Rectal smooth muscle tissue (tissue), 1 donor: ENCODE measurements around the gene SEMA6A.

Experiments used
- H3K27ac ChIP-seq: one replicate; pipeline ENCODE4 v1.7.0; 2013; ENCODE audit warnings: low read depth, low read length, inconsistent platforms
- H3K27me3 ChIP-seq: one replicate; pipeline ENCODE4 v1.7.0; 2013; ENCODE audit warnings: low read length; ENCODE audit not compliant: control insufficient read depth, insufficient read depth
- H3K36me3 ChIP-seq: one replicate; pipeline ENCODE4 v1.7.0; 2013; ENCODE audit warnings: low read length; ENCODE audit not compliant: control insufficient read depth, insufficient read depth
- H3K4me1 ChIP-seq: one replicate; pipeline ENCODE4 v1.7.0; 2013; ENCODE audit warnings: low read length; ENCODE audit not compliant: control insufficient read depth, insufficient read depth
- H3K4me3 ChIP-seq: one replicate; pipeline ENCODE4 v1.7.0; 2013; ENCODE audit warnings: low read length
- H3K9ac ChIP-seq: one replicate; pipeline ENCODE4 v1.7.0; 2013; ENCODE audit warnings: low read length

Gene SEMA6A

DNA sequence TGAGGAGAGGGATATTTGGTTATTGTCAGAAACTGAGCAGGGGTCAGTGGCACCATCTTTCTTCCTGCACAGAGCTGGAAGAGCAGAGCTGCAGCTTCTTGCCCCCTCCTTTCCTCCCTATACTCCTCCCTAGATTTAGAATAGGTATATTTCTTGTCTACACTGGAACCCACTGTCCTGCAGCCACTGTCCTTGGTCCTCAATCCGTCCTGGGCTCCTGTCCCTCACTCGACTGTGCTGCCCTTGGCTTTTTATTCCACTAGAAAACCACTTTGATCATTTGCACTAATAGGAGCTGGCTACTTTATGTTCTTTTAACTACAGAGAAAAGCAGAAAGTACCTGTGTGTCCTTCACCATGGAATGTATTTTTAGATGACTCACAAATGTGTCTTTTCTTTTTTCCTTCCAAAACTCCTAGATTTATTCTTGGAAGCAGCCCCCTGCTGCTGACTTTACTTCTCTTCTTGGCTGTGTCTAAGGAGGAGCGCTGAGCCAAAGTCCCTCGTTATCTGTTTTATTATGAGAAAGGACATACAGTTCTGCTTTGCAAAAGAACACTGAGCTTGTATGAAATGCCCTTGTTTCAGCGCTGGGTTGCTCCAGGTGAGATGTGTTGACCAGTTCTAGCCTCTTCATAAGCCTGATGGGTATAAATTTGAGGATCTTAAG is 150.9 kb downstream of the SEMA6A start:
- H3K4me1 ChIP-seq, result no peaks in the 10 kb centered on the region
- no peaks in the 10 kb centered on the region for H3K27me3 ChIP-seq
- H3K36me3 ChIP-seq, result no peaks in the 10 kb centered on the region
- H3K4me3 ChIP-seq, result no peak overlapping the region
- no peak overlapping the region for H3K27ac ChIP-seq
- H3K9ac ChIP-seq, result no peak overlapping the region

DNA sequence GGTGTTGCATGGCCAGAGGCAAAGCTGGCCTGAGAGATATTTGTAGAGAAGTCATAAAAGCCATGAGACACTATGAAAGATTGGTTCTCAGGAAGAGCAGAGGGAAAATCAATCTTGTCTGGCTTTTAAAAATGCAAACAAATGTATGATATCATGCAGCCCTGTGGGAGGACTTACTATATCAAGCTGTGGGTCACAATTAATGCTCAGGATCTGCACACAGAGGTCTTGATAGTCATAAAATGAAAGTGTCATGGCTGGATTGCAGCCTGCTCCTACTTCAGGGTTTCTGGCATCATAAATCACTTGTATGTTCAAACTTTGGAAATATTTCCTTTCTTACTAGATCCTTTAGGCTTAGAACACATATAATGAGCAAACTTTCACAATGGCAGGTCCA is 151.5 kb downstream of the SEMA6A start:
- Histone ChIP-seq H3K27ac (no peak overlapping the region), H3K4me3 (no peak overlapping the region), H3K9ac (no peak overlapping the region), H3K27me3 (no peaks in the 10 kb centered on the region), H3K4me1 (no peaks in the 10 kb centered on the region), H3K36me3 (no peaks in the 10 kb centered on the region)

DNA sequence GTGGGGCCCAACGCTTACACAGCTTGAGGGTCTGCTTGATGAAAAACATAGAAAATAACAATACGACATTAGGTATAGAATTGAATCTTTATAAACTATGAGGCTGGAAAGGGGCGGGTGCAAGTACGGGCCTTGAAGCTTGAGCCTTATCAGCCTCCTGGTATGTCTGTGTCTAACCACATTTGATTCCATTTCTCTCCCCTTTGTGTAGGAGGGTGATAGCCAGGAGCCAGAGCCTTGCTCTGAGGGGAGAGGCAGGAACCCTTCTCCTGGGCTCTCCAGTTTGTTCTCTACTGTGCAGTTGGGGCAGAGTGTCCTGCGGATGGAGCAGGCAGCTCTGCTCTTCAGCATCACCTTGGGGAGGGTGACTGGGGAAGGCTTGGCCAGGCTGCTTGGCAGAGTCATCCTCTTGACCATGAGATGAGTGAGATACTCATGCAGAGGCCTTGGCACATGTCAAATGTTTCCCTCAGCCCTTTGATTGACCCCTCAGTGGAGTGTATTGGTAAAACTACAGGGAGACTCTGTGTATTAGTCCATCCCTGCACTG is 153.5 kb downstream of the SEMA6A start:
- H3K9ac ChIP-seq, result no peak overlapping the region
- no peak overlapping the region for H3K4me3 ChIP-seq
- no peak overlapping the region for H3K27ac ChIP-seq
- no peaks in the 10 kb centered on the region for H3K36me3 ChIP-seq
- H3K4me1 ChIP-seq, result no peaks in the 10 kb centered on the region
- no peaks in the 10 kb centered on the region for H3K27me3 ChIP-seq

DNA sequence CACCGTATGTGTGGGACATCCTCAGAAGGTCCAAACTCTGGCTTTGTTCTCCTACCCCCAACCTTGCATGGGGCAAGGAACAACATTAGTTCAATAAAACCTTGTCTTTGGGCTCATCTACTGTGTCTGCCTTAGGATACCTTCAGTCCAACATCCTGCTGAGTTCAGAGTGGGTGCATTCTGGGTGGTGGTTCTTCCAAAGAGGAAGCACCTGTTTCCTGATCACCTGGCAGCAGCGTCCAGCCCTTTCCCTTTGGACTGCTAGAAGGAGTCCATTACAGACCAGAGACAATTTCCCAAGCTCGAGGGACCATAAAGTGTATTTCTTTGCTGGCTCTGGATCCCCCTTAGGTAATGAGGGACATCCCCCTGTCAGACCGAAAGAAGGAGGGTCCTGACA is 154.1 kb downstream of the SEMA6A start:
- no peak overlapping the region for H3K9ac ChIP-seq
- no peaks in the 10 kb centered on the region for H3K4me1 ChIP-seq
- H3K4me3 ChIP-seq, result no peak overlapping the region
- H3K27ac ChIP-seq, result no peak overlapping the region
- H3K36me3 ChIP-seq, result no peaks in the 10 kb centered on the region
- H3K27me3 ChIP-seq, result no peaks in the 10 kb centered on the region

GRCh38 chr5:116419258-116419657 is 155.4 kb downstream of the SEMA6A start:
- Histone ChIP-seq H3K27ac (no peak overlapping the region), H3K36me3 (no peaks in the 10 kb centered on the region), H3K27me3 (no peaks in the 10 kb centered on the region), H3K4me1 (no peaks in the 10 kb centered on the region), H3K9ac (no peak overlapping the region), H3K4me3 (no peak overlapping the region)

DNA sequence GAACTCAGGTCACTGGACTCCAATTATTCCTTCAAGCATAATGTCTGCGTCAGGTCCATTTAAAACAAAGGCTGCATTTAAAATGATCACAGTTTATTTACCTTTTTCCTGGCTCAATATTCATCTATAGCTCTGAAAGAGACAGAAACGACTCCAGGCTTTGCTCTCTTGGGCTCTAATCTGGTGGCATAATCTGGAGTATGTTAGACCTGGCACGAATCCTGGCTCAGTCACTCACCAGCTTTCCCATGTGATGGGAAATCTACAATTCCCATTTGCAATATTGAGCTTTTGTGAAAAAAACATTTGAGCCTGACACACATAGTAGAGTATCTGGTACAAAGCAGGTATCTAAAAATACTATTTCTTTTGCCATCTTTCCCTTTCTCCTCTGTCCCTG is 155.8 kb downstream of the SEMA6A start:
- no peaks in the 10 kb centered on the region for H3K36me3 ChIP-seq
- no peaks in the 10 kb centered on the region for H3K27me3 ChIP-seq
- H3K4me3 ChIP-seq, result no peak overlapping the region
- H3K4me1 ChIP-seq, result no peaks in the 10 kb centered on the region
- no peak overlapping the region for H3K9ac ChIP-seq
- H3K27ac ChIP-seq, result no peak overlapping the region

- no peaks in the 10 kb centered on the region for H3K27me3 ChIP-seq
- no peaks in the 10 kb centered on the region for H3K36me3 ChIP-seq
- H3K4me3 ChIP-seq, result no peak overlapping the region
- no peak overlapping the region for H3K9ac ChIP-seq
- H3K27ac ChIP-seq, result no peak overlapping the region
- no peaks in the 10 kb centered on the region for H3K4me1 ChIP-seq
These were observed 156.6 kb downstream of the SEMA6A start for GRCh38 chr5:116418016-116418415.

DNA sequence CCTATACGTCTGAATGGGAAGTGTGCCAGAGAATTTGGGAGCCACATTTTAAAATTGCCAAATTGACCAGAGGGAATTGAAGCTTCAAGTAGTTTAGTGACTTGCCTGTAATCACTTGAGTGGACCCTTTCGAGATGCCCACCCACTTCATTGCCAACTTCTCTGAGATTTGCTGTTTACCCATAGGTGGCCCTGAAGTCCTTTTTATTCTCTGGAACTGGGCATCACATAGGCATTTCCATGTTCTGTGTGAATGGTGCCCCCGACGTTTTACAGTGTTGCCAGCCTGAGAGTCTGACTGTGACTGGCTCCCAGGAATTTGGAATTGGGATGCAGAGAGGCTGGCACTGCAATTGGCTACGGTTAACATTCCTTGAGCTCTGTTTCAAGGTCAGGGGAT is 158.6 kb downstream of the SEMA6A start:
- H3K4me1 ChIP-seq, result peaks cover 3% of the 10 kb centered on the region
- H3K27ac ChIP-seq, result no peak overlapping the region
- H3K27me3 ChIP-seq, result no peaks in the 10 kb centered on the region
- H3K9ac ChIP-seq, result no peak overlapping the region
- H3K36me3 ChIP-seq, result no peaks in the 10 kb centered on the region
- no peak overlapping the region for H3K4me3 ChIP-seq

DNA sequence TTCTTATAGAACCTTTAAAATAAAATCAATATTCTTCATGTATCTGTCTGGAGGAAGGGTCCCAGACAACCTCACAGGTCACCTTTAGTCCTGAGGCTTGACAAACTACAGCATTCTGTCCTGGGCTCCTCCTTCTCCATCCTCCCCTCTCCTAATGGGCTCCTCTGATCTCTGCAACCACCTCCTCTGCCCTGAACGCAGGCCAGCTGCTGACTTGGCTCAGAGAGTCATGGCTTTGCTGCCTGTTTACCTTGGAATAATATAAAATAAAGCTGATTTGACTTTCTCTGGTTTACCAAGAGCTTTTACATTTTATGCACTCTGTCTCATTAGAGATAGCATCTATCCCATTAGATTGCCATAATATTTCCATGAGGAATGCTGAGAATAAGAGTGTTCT is 159.4 kb downstream of the SEMA6A start:
- no peaks in the 10 kb centered on the region for H3K27me3 ChIP-seq
- H3K36me3 ChIP-seq, result no peaks in the 10 kb centered on the region
- H3K27ac ChIP-seq, result no peak overlapping the region
- H3K4me1 ChIP-seq, result peaks cover 4% of the 10 kb centered on the region
- H3K9ac ChIP-seq, result no peak overlapping the region
- no peak overlapping the region for H3K4me3 ChIP-seq

DNA sequence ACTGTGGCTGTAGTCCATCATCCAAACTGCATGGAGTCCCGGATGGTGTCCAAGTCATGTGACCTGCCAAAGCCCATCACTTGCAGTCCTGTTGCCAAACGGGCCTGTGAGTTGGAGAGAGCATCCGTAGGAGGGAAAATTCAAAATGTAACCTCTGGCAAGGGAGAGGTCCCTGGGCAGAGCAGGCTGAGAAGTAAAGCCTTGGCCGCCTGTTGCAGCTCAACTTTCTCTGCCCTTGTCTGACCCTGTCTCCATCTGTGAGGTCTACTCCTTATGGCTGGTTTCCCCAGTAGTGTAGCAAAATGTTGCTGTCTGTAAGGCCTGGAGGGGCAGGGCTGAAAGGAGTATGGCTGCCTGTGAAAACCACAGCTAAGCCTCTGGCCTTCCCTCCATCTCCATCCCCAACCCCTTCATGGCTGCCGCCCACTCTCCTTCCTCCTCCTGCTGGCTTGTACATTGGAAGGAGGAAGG is 163.5 kb downstream of the SEMA6A start:
- Histone ChIP-seq H3K4me3 (no peak overlapping the region), H3K9ac (no peak overlapping the region)

GRCh38 chr5:116410336-116410890 is 164.2 kb downstream of the SEMA6A start:
- Histone ChIP-seq H3K4me3 (no peak overlapping the region), H3K9ac (no peak overlapping the region), H3K36me3 (no peaks in the 10 kb centered on the region), H3K4me1 (peaks cover 4% of the 10 kb centered on the region), H3K27me3 (no peaks in the 10 kb centered on the region), H3K27ac (no peak overlapping the region)

More for the DNA sequence above, 163.5 kb downstream of the SEMA6A start:
- Histone ChIP-seq H3K36me3 (no peaks in the 10 kb centered on the region), H3K27me3 (no peaks in the 10 kb centered on the region), H3K4me1 (peaks cover 4% of the 10 kb centered on the region), H3K27ac (no peak overlapping the region)

- H3K27me3 ChIP-seq, result no peaks in the 10 kb centered on the region
- H3K9ac ChIP-seq, result no peak overlapping the region
- H3K27ac ChIP-seq, result no peak overlapping the region
- H3K4me3 ChIP-seq, result no peak overlapping the region
- peaks cover 4% of the 10 kb centered on the region for H3K4me1 ChIP-seq
- no peaks in the 10 kb centered on the region for H3K36me3 ChIP-seq
These were observed 164.9 kb downstream of the SEMA6A start for GRCh38 chr5:116409591-116410296.
